GM23338 (cell line): ENCODE results near the gene CNTN5.

ENCODE experiments used
- CTCF ChIP-seq, 2 experiments: fragments of 200-600 bp in 1 of 2; sonication (generic) in 1 of 2; conservative IDR thresholded peaks; 2 replicates each; pipeline versions ENCODE4 v1.5.1 to v1.6.1; 2016 to 2017; ENCODE audit warnings: antibody characterized with exemption in 2 of 2, low read depth in 2 of 2, mild to moderate bottlenecking in 2 of 2, moderate library complexity in 1 of 2
- POLR2AphosphoS5 ChIP-seq: IDR thresholded peaks from 2 replicates; pipeline ENCODE4 v1.6.1; 2016; ENCODE audit warnings: antibody characterized with exemption, low read depth
- ZNF331 ChIP-seq: fragments of 250-450 bp; sonication (Bioruptor Pico); IDR thresholded peaks from 2 replicates; pipeline ENCODE4 v1.5.0; 2020; ENCODE audit warnings: low read depth, mild to moderate bottlenecking, moderate library complexity

GRCh38 chr11:99419991-99420390 is 399.2 kb downstream of the CNTN5 start:
- TF ChIP-seq POLR2AphosphoS5 = no peak
- no peak for TF ChIP-seq CTCF (conservative IDR thresholded peaks at IDR 0.05; ENCODE audit: low read depth in 2 of 2)
- TF ChIP-seq ZNF331 = no peak
